CD4-positive, alpha-beta memory T cell (primary cell): Measurements from ENCODE around the gene MNX1. TPM values are rescaled to one million over a fixed set of nuclear protein-coding genes. Genes with fewer than 3 reads are reported as not detected.

Source experiments
- CTCF ChIA-PET: fragments of 350-600 bp; sonication (Branson Sonifier 250); formaldehyde crosslinking; loops from one replicate; lab custom pipeline; 2021; ENCODE audit warnings: inconsistent platforms; ENCODE audit not compliant: partially characterized antibody; lab: Charles Lee
- POLR2A ChIA-PET: fragments of 350-600 bp; sonication (Branson Sonifier 250); formaldehyde crosslinking; loops from one replicate; lab custom pipeline; 2021; ENCODE audit not compliant: partially characterized antibody; lab: Charles Lee
- DNase-seq, 5 donors: peaks; one replicate each; pipeline versions ENCODE4 v3.0.0 to v3.0.0-alpha.2; 2020 to 2022; ENCODE audit warnings: mixed read lengths in 1 of 5
- H3K27ac ChIP-seq: one replicate; pipeline ENCODE4 v1.7.0; 2013; ENCODE audit warnings: low read depth, low read length
- H3K27me3 ChIP-seq: 2 replicates; pipeline ENCODE4 v1.7.0; 2013; ENCODE audit warnings: mild to moderate bottlenecking, low read length, moderate library complexity; ENCODE audit not compliant: insufficient read depth
- H3K36me3 ChIP-seq: 2 replicates; pipeline ENCODE4 v1.7.0; 2013; ENCODE audit warnings: mild to moderate bottlenecking, low read length, moderate library complexity; ENCODE audit not compliant: insufficient read depth
- H3K4me1 ChIP-seq: 2 replicates; pipeline ENCODE4 v1.7.0; 2013; ENCODE audit warnings: mild to moderate bottlenecking, low read length, moderate library complexity; ENCODE audit not compliant: insufficient read depth
- H3K4me3 ChIP-seq, 2 donors: one replicate each; pipeline ENCODE4 v1.7.0; 2013; ENCODE audit warnings: low read length in 2 of 2, mild to moderate bottlenecking in 1 of 2
- H3K9me3 ChIP-seq, 2 donors: one replicate each; pipeline ENCODE4 v1.7.0; 2013; ENCODE audit warnings: low read length in 2 of 2, control low read depth in 1 of 2; ENCODE audit not compliant: control insufficient read depth in 1 of 2
- H3K27ac Mint-ChIP-seq, 7 donors: one replicate each; pipeline ENCODE4 v1.8.0; 2020 to 2021; ENCODE audit warnings: mixed read lengths in 7 of 7, mild to moderate bottlenecking in 6 of 7, inconsistent platforms in 3 of 7, moderate library complexity in 3 of 7
- H3K27me3 Mint-ChIP-seq, 2 donors: one replicate each; pipeline ENCODE4 v1.8.0; 2020 to 2021; ENCODE audit warnings: mixed read lengths in 2 of 2
- H3K36me3 Mint-ChIP-seq, 2 donors: one replicate each; pipeline ENCODE4 v1.8.0; 2020 to 2021; ENCODE audit warnings: mixed read lengths in 2 of 2, inconsistent platforms in 1 of 2, mild to moderate bottlenecking in 1 of 2
- H3K4me1 Mint-ChIP-seq, 4 donors: one replicate each; pipeline ENCODE4 v1.8.0; 2020 to 2021; ENCODE audit warnings: mixed read lengths in 4 of 4, mild to moderate bottlenecking in 1 of 4
- H3K4me3 Mint-ChIP-seq, 8 donors: one replicate each; pipeline ENCODE4 v1.8.0; 2020 to 2021; ENCODE audit warnings: mixed read lengths in 8 of 8, mild to moderate bottlenecking in 7 of 8, moderate library complexity in 6 of 8, inconsistent platforms in 3 of 8
- H3K9me3 Mint-ChIP-seq, 8 donors: one replicate each; pipeline ENCODE4 v1.8.0; 2020 to 2021; ENCODE audit warnings: mixed read lengths in 8 of 8, mild to moderate bottlenecking in 5 of 8, inconsistent platforms in 3 of 8, moderate library complexity in 1 of 8
- intact Hi-C: fragments of 100-400 bp; cut with micrococcal nuclease; formaldehyde crosslinking; loops from one replicate; pipeline ENCODE4 v1.15.1; 2023
- polyA plus RNA-seq, 2 donors: library from polyadenylated mRNA; unstranded; fragments of 300-500 nt; fragmentation: Illumina TruSeq; gene quantifications; one replicate each; pipeline ENCODE4 v1.2.3, GENCODE V29; 2021
- total RNA-seq, 2 experiments: library from RNA; stranded (reverse); gene quantifications; one replicate each; pipeline ENCODE4 v1.2.3, GENCODE V29; 2021

MNX1 gene
- total and polyA plus RNA-seq, 4 experiments from 2014 or later, result not detected

GRCh38 chr7:157007470-157008066 lies 2.9 kb downstream of the MNX1 start:
- H3K27ac ChIP-seq, result no peak overlapping the region
- Mint-ChIP-seq H3K27me3 (peaks cover 37 to 42% of the 10 kb centered on the region in 2 donors), H3K4me1 (peaks cover 11 to 32% (median 25%) of the 10 kb centered on the region in 4 donors), H3K4me3 (peak overlapping the region in 2 of 8 donors; percentile 15 to 40), H3K9me3 (no peaks in the 10 kb centered on the region), H3K36me3 (peaks cover 0 to 1% of the 10 kb centered on the region in 2 donors), H3K27ac (no peak overlapping the region)
- H3K27me3 ChIP-seq, result peaks cover 24% of the 10 kb centered on the region
- DNase-seq, result no peak
- no peaks in the 10 kb centered on the region for H3K9me3 ChIP-seq
- no peaks in the 10 kb centered on the region for H3K36me3 ChIP-seq
- ChIA-PET CTCF (no interaction called here), POLR2A (no interaction called here)
- peaks cover 14% of the 10 kb centered on the region for H3K4me1 ChIP-seq
- H3K4me3 ChIP-seq, result no peak overlapping the region
- intact Hi-C loops, result no loop called here

GRCh38 chr7:157006829-157007469 lies 3.5 kb downstream of the MNX1 start:
- no peaks in the 10 kb centered on the region for H3K9me3 ChIP-seq
- Mint-ChIP-seq H3K4me3 (peak overlapping the region in 2 of 8 donors; percentile 40 to 62), H3K4me1 (peaks cover 12 to 32% (median 24%) of the 10 kb centered on the region in 4 donors), H3K36me3 (peaks cover 0 to 1% of the 10 kb centered on the region in 2 donors), H3K27me3 (peaks cover 38 to 41% of the 10 kb centered on the region in 2 donors), H3K9me3 (no peaks in the 10 kb centered on the region), H3K27ac (no peak overlapping the region)
- H3K4me1 ChIP-seq, result peaks cover 14% of the 10 kb centered on the region
- intact Hi-C loops, result no loop called here
- H3K4me3 ChIP-seq, result no peak overlapping the region
- POLR2A ChIA-PET, result no interaction called here
- H3K27me3 ChIP-seq, result peaks cover 27% of the 10 kb centered on the region
- CTCF ChIA-PET, result no interaction called here
- DNase-seq, result no peak
- H3K36me3 ChIP-seq, result no peaks in the 10 kb centered on the region
- no peak overlapping the region for H3K27ac ChIP-seq

GRCh38 chr7:157006205-157006747 lies 4.2 kb downstream of the MNX1 start:
- intact Hi-C loops, result no loop called here
- H3K36me3 ChIP-seq, result no peaks in the 10 kb centered on the region
- H3K27me3 ChIP-seq, result peaks cover 25% of the 10 kb centered on the region
- H3K4me1 Mint-ChIP-seq, result peaks cover 9 to 30% (median 22%) of the 10 kb centered on the region in 4 donors
- no peaks in the 10 kb centered on the region for H3K9me3 Mint-ChIP-seq
- POLR2A ChIA-PET, result no interaction called here
- CTCF ChIA-PET, result no interaction called here
- no peaks in the 10 kb centered on the region for H3K36me3 Mint-ChIP-seq
- peaks cover 10% of the 10 kb centered on the region for H3K4me1 ChIP-seq
- peaks cover 35 to 41% of the 10 kb centered on the region in 2 donors for H3K27me3 Mint-ChIP-seq
- H3K4me3 Mint-ChIP-seq, result no peak overlapping the region
- H3K27ac ChIP-seq, result no peak overlapping the region
- H3K9me3 ChIP-seq, result no peaks in the 10 kb centered on the region
- H3K4me3 ChIP-seq, result no peak overlapping the region
- no peak overlapping the region for H3K27ac Mint-ChIP-seq
- no peak for DNase-seq

GRCh38 chr7:157005456-157006204 lies 4.8 kb downstream of the MNX1 start:
- CTCF ChIA-PET, result no interaction called here
- Mint-ChIP-seq H3K4me3 (no peak overlapping the region), H3K4me1 (peaks cover 15 to 32% (median 26%) of the 10 kb centered on the region in 4 donors), H3K9me3 (peaks cover 0 to 2% (median 0%) of the 10 kb centered on the region in 8 donors), H3K27me3 (peaks cover 40 to 45% of the 10 kb centered on the region in 2 donors), H3K36me3 (no peaks in the 10 kb centered on the region), H3K27ac (no peak overlapping the region)
- POLR2A ChIA-PET, result no interaction called here
- Histone ChIP-seq H3K9me3 (no peaks in the 10 kb centered on the region), H3K27ac (no peak overlapping the region), H3K4me3 (no peak overlapping the region), H3K36me3 (no peaks in the 10 kb centered on the region), H3K4me1 (peaks cover 11% of the 10 kb centered on the region), H3K27me3 (peaks cover 31% of the 10 kb centered on the region)
- DNase-seq, result no peak
- intact Hi-C loops, result no loop called here

GRCh38 chr7:157004521-157005455 lies 5.7 kb downstream of the MNX1 start:
- Mint-ChIP-seq H3K27ac (peak overlapping the region in 1 of 7 donors; percentile 47), H3K36me3 (no peaks in the 10 kb centered on the region), H3K9me3 (peaks cover 0 to 2% (median 0%) of the 10 kb centered on the region in 8 donors), H3K4me3 (peak overlapping the region in 7 of 8 donors; percentile 14 to 61 (median 44)), H3K4me1 (peaks cover 18 to 34% (median 28%) of the 10 kb centered on the region in 4 donors), H3K27me3 (peaks cover 43 to 49% of the 10 kb centered on the region in 2 donors)
- ChIA-PET POLR2A (no interaction called here), CTCF (no interaction called here)
- peaks cover 32% of the 10 kb centered on the region for H3K27me3 ChIP-seq
- no peak for DNase-seq
- no peaks in the 10 kb centered on the region for H3K36me3 ChIP-seq
- intact Hi-C loops, result no loop called here
- H3K4me1 ChIP-seq, result peaks cover 13% of the 10 kb centered on the region
- no peaks in the 10 kb centered on the region for H3K9me3 ChIP-seq
- H3K27ac ChIP-seq, result no peak overlapping the region
- H3K4me3 ChIP-seq, result no peak overlapping the region

GRCh38 chr7:157003756-157004520 lies 6.5 kb downstream of the MNX1 start:
- POLR2A ChIA-PET, result no interaction called here
- peaks cover 35% of the 10 kb centered on the region for H3K27me3 ChIP-seq
- Mint-ChIP-seq H3K4me3 (peak overlapping the region in 3 of 8 donors; percentile 22 to 44 (median 29)), H3K4me1 (peaks cover 18 to 34% (median 30%) of the 10 kb centered on the region in 4 donors), H3K27ac (no peak overlapping the region), H3K36me3 (no peaks in the 10 kb centered on the region), H3K9me3 (peaks cover 0 to 2% (median 0%) of the 10 kb centered on the region in 8 donors), H3K27me3 (peaks cover 45 to 51% of the 10 kb centered on the region in 2 donors)
- intact Hi-C loops, result no loop called here
- H3K4me1 ChIP-seq, result peaks cover 19% of the 10 kb centered on the region
- no peak for DNase-seq
- no peak overlapping the region for H3K4me3 ChIP-seq
- H3K9me3 ChIP-seq, result no peaks in the 10 kb centered on the region
- no peak overlapping the region for H3K27ac ChIP-seq
- CTCF ChIA-PET, result no interaction called here
- H3K36me3 ChIP-seq, result no peaks in the 10 kb centered on the region
